ENCODE data around the gene UBA52. TPM values are rescaled to one million over a fixed set of nuclear protein-coding genes. Genes with fewer than 3 reads are reported as not detected.
A peak's percentile ranks its signal among the peaks of the same experiment; 100 is the strongest.

Gene UBA52
- total and polyA plus RNA-seq, 2 of the 13 experiments (the other 11 are each of a cell fraction or from before 2014, with no cell fraction given): 959 to 1,782 TPM

- TF ChIP-seq CCAR2 (optimal IDR thresholded peaks at IDR 0.05; ENCODE audit: low read depth, low read length) (peak; percentile 71), MAF1 (CRISPR knock-in tag; IDR thresholded peaks at IDR 0.05; ENCODE audit: borderline replicate concordance) (peak; percentile 59; the same call in 1 of the 2 replicates), MAFF (IDR thresholded peaks at IDR 0.05; ENCODE audit: low read depth, low read length) (no peak), KDM3A (CRISPR knock-in tag; IDR thresholded peaks at IDR 0.05; ENCODE audit: low read depth) (peak; percentile 82), ZNF432 (CRISPR knock-in tag; IDR thresholded peaks at IDR 0.05; ENCODE audit: borderline replicate concordance) (no peak), HNRNPK (IDR thresholded peaks at IDR 0.05; ENCODE audit: low read depth, low read length, poor library complexity, severe bottlenecking) (peak; percentile 88), TOE1 (CRISPR knock-in tag; IDR thresholded peaks at IDR 0.05) (no peak), EEA1 (CRISPR knock-in tag; IDR thresholded peaks at IDR 0.05; ENCODE audit: borderline replicate concordance) (no peak), ADNP (CRISPR knock-in tag; IDR thresholded peaks at IDR 0.05) (no peak), GATA4 (IDR thresholded peaks at IDR 0.05; ENCODE audit: borderline replicate concordance, low read depth) (peak; percentile 80), ZBTB20 (CRISPR knock-in tag; IDR thresholded peaks at IDR 0.05; ENCODE audit: borderline replicate concordance, low read depth) (no peak), GABPA (IDR thresholded peaks at IDR 0.05; ENCODE audit: low read depth, low read length) (peak; percentile 13), GABPA (CRISPR knock-in tag; IDR thresholded peaks at IDR 0.05; ENCODE audit: low read depth) (peak; percentile 71), ZNF136 (CRISPR knock-in tag; IDR thresholded peaks at IDR 0.05; ENCODE audit: low read depth) (no peak), YEATS4 (CRISPR knock-in tag; IDR thresholded peaks at IDR 0.05; ENCODE audit: borderline replicate concordance) (peak; percentile 70), WIZ (CRISPR knock-in tag; IDR thresholded peaks at IDR 0.05) (no peak), ZNF30 (CRISPR knock-in tag; IDR thresholded peaks at IDR 0.05) (no peak), ZBTB7A (CRISPR knock-in tag; IDR thresholded peaks at IDR 0.05) (peak; percentile 91), ZNF788 (CRISPR knock-in tag; IDR thresholded peaks at IDR 0.05; ENCODE audit: borderline replicate concordance) (peak; percentile 90), ZNF775 (CRISPR knock-in tag; IDR thresholded peaks at IDR 0.05; ENCODE audit: borderline replicate concordance) (peak; percentile 65; the same call in 1 of the 2 replicates), LCORL (IDR thresholded peaks at IDR 0.05) (no peak), LCORL (CRISPR knock-in tag; IDR thresholded peaks at IDR 0.05) (peak; percentile 37), SRSF9 (IDR thresholded peaks at IDR 0.05; ENCODE audit: borderline replicate concordance, insufficient read depth, low read depth, low read length, poor library complexity, severe bottlenecking) (no peak), ZNF280D (CRISPR knock-in tag; IDR thresholded peaks at IDR 0.05) (no peak; the same call in 1 of the 2 replicates), ZKSCAN8 (CRISPR knock-in tag; IDR thresholded peaks at IDR 0.05; ENCODE audit: borderline replicate concordance) (no peak; the same call in 1 of the 2 replicates), ZBTB46 (CRISPR knock-in tag; IDR thresholded peaks at IDR 0.05; ENCODE audit: borderline replicate concordance) (no peak; the same call in 1 of the 2 replicates), RBM22 (optimal IDR thresholded peaks at IDR 0.05; ENCODE audit: low read length) (peak; percentile 74)
Observed at GRCh38 chr19:18588611-18589379, 17.1 kb downstream of the UBA52 start, which contains the start of gene REX1BD (continued).
